Measurements from ENCODE around the gene AKAP5. TPM values are rescaled to one million over a fixed set of nuclear protein-coding genes. Genes with fewer than 3 reads are reported as not detected.

The AKAP5 gene, protein sequence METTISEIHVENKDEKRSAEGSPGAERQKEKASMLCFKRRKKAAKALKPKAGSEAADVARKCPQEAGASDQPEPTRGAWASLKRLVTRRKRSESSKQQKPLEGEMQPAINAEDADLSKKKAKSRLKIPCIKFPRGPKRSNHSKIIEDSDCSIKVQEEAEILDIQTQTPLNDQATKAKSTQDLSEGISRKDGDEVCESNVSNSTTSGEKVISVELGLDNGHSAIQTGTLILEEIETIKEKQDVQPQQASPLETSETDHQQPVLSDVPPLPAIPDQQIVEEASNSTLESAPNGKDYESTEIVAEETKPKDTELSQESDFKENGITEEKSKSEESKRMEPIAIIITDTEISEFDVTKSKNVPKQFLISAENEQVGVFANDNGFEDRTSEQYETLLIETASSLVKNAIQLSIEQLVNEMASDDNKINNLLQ
- total RNA-seq = under 1 TPM; 0.08 to 0.56 (median 0.34) TPM

- no peak for TF ChIP-seq POLR2A (IDR thresholded peaks at IDR 0.05)
- TF ChIP-seq, protein P1, sequence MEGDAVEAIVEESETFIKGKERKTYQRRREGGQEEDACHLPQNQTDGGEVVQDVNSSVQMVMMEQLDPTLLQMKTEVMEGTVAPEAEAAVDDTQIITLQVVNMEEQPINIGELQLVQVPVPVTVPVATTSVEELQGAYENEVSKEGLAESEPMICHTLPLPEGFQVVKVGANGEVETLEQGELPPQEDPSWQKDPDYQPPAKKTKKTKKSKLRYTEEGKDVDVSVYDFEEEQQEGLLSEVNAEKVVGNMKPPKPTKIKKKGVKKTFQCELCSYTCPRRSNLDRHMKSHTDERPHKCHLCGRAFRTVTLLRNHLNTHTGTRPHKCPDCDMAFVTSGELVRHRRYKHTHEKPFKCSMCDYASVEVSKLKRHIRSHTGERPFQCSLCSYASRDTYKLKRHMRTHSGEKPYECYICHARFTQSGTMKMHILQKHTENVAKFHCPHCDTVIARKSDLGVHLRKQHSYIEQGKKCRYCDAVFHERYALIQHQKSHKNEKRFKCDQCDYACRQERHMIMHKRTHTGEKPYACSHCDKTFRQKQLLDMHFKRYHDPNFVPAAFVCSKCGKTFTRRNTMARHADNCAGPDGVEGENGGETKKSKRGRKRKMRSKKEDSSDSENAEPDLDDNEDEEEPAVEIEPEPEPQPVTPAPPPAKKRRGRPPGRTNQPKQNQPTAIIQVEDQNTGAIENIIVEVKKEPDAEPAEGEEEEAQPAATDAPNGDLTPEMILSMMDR (IDR thresholded peaks at IDR 0.05) = no peak
- no peak for TF ChIP-seq POLR2AphosphoS5 (IDR thresholded peaks at IDR 0.05)
- TF ChIP-seq EP300 (IDR thresholded peaks at IDR 0.05) = no peak
- Histone ChIP-seq H3K27ac (no peak within 1 kb of the TSS), H3K36me3 (no peaks in the 10 kb centered on the region), H3K9me3 (no peaks in the 10 kb centered on the region), H3K4me3 (peak within 1 kb of the TSS; percentile 79), H3K4me1 (peaks cover 13% of the 10 kb centered on the region), H3K27me3 (no peaks in the 10 kb centered on the region)
- DNase-seq (ENCODE audit: low spot score in 2 of 2) = no peak
- 1% methylated on average over 19 of the region's 74 CpGs for WGBS
Observed at GRCh38 chr14:64465191-64465822, at the start of gene AKAP5. Gene AKAP5, plus strand, starts transcription at chr14:64465499. Its CDS starts 2,896 bp downstream, at chr14:64468395.

DNA sequence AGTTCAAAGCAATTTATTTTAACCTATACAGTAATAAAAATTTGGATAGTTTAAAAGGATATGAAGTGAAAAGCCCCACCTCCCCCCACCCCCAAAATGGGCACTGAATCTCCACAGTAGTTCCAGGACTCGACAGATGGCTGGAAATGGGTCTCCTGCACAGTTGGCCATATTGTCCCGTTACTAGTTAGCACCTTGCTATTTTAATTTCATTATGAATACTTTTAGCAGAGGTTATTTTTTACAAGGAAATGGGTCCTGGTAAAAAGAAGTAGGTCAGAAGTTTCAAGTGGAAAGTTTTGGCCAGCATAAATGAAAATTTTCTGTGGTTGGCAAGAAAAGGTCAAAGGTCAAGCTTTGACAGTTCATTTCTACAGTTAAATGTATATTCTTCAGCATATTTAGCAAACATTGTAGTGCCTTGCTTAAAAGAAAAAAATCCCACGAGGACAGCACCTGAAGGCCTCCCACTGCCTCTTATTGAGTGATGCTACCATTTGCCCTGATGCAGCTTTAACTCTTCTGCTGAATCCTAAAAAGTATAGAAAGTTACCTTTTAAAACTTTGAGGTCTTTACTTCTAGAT is 48.9 kb upstream of the AKAP5 start:
- TF ChIP-seq, protein P1 (IDR thresholded peaks at IDR 0.05) = no peak
- TF ChIP-seq EP300 (IDR thresholded peaks at IDR 0.05) (no peak), POLR2AphosphoS5 (IDR thresholded peaks at IDR 0.05) (no peak), POLR2A (IDR thresholded peaks at IDR 0.05) (no peak)
- Histone ChIP-seq H3K27me3 (no peaks in the 10 kb centered on the region), H3K36me3 (peaks cover 73% of the 10 kb centered on the region), H3K4me3 (no peak overlapping the region), H3K9me3 (no peaks in the 10 kb centered on the region), H3K4me1 (no peaks in the 10 kb centered on the region), H3K27ac (no peak overlapping the region)
- WGBS = 87% methylated on average over 3 of the region's 3 CpGs
- no peak for DNase-seq (ENCODE audit: low spot score in 2 of 2)

GRCh38 chr14:64417055-64417770 is 48.1 kb upstream of the AKAP5 start:
- Histone ChIP-seq H3K9me3 (no peaks in the 10 kb centered on the region), H3K36me3 (peaks cover 73% of the 10 kb centered on the region), H3K4me3 (no peak overlapping the region), H3K27me3 (no peaks in the 10 kb centered on the region), H3K27ac (no peak overlapping the region), H3K4me1 (no peaks in the 10 kb centered on the region)
- DNase-seq (ENCODE audit: low spot score in 2 of 2) = no peak
- WGBS = 85% methylated on average over 5 of the region's 5 CpGs
- TF ChIP-seq, protein P1 (IDR thresholded peaks at IDR 0.05) = no peak
- TF ChIP-seq EP300 (IDR thresholded peaks at IDR 0.05) = no peak
- TF ChIP-seq POLR2A (IDR thresholded peaks at IDR 0.05) = no peak
- no peak for TF ChIP-seq POLR2AphosphoS5 (IDR thresholded peaks at IDR 0.05)

- no peak for DNase-seq (ENCODE audit: low spot score in 2 of 2)
- Histone ChIP-seq H3K9me3 (no peaks in the 10 kb centered on the region), H3K27me3 (no peaks in the 10 kb centered on the region), H3K27ac (no peak overlapping the region), H3K4me3 (no peak overlapping the region), H3K36me3 (peaks cover 74% of the 10 kb centered on the region), H3K4me1 (no peaks in the 10 kb centered on the region)
- TF ChIP-seq POLR2AphosphoS5 (IDR thresholded peaks at IDR 0.05) = no peak
- TF ChIP-seq EP300 (IDR thresholded peaks at IDR 0.05) = no peak
- TF ChIP-seq POLR2A (IDR thresholded peaks at IDR 0.05) = no peak
- TF ChIP-seq, protein P1 (IDR thresholded peaks at IDR 0.05) = no peak
- WGBS = 93% methylated on average over 7 of the region's 7 CpGs
Observed at GRCh38 chr14:64417771-64418125, 47.6 kb upstream of the AKAP5 start.

Measured in suprapubic skin (tissue), 4 donors.